Stimulated activated CD4-positive, alpha-beta T cell treated with anti-CD3 and anti-CD28 coated beads, Interleukin-1b, Interleukin-23, amount 100 ng/mL, for 4 hours (primary cell): Measurements from ENCODE around the gene STK39.
"Not testable (repeated sequence)": the region's sequence is repeated elsewhere in the genome, so short reads cannot be mapped to it uniquely, and the experiment has no call there.

Source experiments
- DNase-seq, 2 donors: peaks; one replicate each; pipeline ENCODE4 v3.0.0-alpha.2; 2020; ENCODE audit warnings: low read depth in 2 of 2

STK39 gene

DNA sequence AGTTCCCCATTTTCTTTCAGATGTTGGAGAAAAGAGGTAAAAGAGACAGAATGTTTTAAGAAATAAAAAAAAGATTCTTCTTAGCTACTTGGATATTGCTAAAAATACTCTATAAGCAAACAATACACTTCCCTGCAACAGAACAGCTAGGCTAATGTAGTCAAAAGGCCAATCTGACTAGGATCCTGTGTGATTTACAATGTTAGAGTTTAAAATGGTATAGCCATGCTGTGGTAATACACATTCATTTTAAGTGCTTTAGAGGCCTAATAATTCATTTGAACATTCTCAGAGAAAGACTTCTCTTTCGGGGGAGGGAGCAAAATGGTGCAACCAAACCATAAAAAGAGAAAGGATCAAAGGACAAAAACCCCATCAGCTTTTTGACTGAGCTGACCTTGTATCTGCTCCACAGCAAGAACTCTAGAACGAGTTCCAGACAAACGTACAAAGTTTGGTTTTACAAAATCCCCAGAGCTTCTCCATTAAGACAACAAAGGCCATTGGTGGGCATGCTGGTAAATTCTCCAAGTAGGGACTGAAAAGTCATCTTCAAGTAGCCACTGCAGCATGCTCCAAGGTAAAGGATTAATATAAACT, 200.2 kb downstream of the STK39 start:
- DNase-seq, result no peak

GRCh38 chr2:168044579-168044978, 202.8 kb downstream of the STK39 start:
- no peak for DNase-seq

GRCh38 chr2:168044176-168044575, 203.2 kb downstream of the STK39 start:
- DNase-seq, result no peak

DNA sequence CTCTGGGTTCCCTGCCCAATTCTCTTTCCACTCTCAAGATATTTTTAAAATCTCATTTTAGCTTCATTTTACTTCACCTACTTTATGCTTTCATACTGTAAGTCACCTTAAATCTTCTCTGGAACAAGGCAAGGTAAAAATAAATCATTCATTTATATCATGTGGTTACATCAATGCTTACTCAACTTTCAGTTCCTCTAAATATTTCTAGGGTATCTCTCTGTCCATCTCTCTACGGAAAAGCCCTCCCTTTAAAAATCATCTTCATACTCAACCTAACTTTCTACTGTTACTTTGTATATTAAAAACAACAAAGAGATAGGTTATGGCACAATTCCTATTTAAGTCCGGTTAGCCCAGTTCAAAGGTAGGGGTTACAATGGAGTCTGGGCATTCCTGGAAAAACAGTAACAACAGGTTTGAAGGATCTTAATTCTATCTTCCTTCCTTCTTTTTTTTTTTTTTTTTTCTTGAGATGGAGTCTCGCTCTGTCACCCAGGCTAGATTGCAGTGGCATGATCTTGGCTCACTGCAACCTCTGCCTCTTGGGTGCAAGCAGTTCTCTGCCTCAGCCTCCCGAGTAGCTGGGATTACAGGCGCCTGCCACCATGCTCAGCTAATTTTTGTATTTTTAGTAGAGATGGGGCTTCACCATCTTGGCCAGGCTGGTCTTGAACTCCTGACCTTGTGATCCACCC, 205.1 kb downstream of the STK39 start:
- not testable (repeated sequence) for DNase-seq

DNA sequence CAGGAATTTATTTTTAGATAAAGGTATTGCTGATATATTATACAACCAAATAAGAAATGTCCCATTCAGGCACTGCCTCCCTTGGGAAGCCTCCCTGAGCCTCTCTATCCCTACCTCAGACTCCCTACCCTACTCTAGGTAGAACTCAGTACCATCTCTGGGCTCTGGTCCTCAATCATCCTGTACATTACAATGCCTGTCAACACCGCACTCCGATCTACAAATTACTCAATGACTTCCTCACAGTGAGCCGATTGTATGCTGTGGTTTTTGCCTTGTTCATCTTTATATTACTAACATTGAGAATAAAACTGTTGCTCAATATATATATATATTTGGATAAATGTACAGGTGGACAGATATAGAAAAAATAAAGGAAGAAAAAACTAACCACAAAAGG, 207.5 kb downstream of the STK39 start:
- no peak for DNase-seq

DNA sequence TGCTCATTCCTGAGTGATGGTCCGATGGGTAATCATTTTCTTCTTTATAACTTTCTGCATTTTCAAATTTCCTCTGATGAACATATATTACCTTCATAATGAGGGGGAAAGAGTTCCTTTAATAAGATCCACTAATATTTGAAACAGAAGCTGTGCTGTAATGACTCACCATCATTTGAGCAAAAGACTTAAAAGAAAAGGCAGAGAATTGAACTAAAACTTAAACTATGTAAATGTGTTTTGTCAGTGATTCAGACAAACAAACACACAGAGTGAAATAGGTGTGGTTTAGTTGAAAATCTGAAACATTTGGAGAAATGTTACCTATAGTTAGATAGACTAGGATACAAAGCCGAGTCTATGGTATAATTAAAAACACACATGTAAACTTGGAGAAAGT, 209.6 kb downstream of the STK39 start:
- no peak for DNase-seq

GRCh38 chr2:168035458-168035857, 211.9 kb downstream of the STK39 start:
- DNase-seq, result no peak

DNA sequence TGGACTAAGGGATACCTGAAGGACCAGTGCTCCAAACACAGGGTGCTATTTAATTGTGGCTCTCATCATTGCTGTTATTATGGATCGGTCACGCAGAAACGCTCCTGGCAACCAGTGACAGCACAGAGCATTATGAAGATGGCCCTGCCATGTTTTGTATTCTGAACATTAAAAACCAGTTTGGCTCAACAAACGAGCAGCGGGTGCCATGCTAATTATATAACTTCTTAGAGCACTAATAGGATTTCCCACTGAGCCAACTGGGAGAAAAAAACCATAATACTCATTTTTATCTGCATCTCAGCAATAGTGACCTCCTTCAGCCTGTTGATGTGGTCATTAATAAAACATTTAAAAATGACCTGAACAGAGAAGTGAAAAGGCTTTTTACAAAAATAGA, 212.8 kb downstream of the STK39 start:
- DNase-seq, result no peak

- DNase-seq, result no peak
These were observed 213.4 kb downstream of the STK39 start for GRCh38 chr2:168033966-168034365.

DNA sequence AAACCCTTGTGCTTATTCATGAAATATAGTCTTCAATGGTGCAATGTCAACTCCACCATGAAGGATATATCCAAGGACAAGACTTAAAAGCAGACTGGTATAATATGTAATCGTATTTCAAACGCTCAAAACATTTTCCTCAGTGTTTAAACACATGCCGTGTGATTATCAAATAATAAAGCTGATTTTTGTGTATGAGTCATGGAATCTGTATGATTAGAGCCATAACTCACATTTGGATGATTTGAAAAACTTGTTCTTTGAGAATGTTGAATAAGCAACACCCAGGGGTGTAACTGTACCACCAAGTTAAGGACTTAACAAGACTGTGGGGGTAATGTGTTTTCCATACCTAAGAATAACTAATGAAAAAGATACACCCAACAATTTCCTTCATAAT, 215.3 kb downstream of the STK39 start:
- no peak for DNase-seq

GRCh38 chr2:168030862-168031624, 216.4 kb downstream of the STK39 start:
- DNase-seq, result no peak

DNA sequence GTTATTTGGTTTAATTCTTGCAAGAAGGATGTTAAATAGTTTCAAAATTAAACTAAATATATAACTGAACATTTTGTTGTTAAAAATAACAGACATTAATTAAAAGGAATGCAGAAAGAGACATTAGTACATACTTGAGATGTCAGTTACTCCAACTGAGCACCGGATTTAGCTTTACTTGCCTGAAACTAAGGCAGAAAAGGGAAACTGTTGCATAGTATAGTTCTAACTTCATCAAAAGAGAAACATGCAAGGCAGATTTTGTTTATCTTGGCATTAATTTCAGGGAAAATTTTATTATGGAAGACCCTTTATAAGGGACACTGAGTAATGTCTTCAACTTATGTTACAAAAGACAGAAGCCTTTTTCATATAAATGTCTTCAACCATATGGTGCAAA, 218.3 kb downstream of the STK39 start:
- no peak for DNase-seq

DNA sequence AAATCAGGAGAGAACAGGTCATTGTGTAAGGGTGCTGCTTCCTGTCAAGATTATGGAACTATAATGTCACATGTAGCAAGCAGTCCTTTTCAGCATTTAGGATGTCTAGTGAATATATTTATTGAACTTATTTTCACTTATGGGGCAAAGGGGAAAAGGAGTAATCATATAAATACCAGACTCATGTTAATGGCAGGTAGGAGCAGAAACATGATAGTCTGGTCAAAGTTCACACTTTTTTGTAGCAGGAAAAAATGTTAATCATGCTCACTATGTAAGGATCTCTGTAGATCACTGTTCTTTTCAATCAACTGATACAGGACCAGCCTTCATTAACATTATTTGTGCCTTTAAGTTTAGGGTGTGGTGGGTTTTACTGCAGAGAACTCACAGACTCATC, 219.0 kb downstream of the STK39 start:
- DNase-seq, result no peak

DNA sequence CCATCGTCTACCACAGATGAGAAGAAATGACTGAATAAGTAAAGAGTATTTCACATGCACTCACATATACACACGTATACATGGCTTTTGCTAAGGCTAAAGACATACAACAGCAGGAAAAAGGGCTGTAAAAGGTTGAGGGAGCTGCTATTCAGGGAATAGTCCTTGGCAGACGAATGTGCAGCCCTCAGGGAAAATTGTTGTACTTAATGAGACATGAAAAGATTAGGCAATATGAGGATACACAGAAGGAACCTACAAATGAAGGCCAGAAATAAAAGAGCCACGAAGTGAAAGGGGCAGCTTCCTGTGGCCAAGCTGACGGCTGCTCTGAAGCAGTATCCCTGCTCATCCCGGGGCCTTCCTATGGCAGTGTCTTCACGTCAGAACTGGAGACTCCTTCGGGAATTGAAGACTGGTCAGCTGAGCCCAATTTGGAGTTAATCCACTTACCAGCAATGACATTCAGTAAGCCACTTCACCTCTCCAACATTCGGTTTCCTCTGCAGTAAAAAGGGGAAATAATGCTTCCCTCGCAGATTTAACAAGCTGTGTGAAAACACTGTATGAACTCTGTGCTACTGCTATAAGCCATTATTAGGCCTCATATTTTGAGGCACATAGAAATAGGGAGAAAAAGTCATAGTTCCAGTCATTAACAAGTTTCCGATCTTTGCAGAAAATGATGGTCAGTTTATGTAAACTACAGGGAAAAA, 221.8 kb downstream of the STK39 start:
- DNase-seq, result no peak

DNA sequence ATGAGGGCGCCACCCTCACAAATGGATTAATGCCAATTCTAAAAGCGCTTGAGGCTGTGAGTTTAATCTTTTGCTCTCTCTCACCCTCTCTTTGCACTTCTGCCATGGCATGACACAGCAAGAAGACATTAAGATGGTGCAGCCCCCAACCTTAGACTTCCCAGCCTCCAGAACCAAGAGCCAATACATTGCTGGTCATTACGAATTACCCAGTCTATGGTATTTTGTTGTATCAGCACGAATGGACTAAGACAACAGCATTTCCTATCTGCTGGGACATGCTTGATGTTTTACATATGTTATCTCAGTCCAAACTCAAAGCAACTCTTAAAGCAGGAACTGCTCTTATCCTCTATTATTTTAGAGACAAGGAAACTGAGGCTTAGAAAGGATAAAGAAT, 222.9 kb downstream of the STK39 start:
- DNase-seq, result no peak

GRCh38 chr2:168021800-168022587, 225.4 kb downstream of the STK39 start:
- no peak for DNase-seq

DNA sequence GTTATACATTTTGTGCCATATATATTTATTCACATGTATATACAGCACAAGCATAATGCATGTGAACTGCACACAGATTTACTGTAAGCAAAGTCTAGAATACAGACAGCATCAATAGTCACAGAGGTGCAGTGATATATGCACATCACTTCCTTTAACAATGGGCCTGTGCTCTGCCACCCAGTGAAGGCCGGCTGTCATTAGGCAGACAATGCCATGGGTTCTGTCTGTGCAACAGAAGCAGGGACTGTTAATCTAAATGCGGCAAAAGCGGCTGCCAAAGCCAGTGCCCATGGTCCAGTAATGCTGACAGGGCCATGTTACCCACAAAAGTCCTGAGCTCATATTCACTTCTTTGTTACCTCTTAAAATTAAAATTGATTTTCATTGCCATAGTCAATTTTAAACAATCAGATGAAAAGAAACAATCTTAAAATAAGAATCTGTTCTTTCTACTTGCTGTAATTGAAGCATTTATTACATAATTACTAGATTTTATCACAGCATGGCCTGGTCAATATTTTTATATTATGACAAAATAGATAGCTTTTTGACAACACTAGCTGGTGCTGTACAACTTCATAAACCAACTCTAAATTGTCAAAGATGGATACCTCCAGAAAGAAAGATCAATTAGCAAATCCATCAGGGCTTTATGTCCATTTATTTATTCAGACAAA, 232.0 kb downstream of the STK39 start:
- no peak for DNase-seq

DNA sequence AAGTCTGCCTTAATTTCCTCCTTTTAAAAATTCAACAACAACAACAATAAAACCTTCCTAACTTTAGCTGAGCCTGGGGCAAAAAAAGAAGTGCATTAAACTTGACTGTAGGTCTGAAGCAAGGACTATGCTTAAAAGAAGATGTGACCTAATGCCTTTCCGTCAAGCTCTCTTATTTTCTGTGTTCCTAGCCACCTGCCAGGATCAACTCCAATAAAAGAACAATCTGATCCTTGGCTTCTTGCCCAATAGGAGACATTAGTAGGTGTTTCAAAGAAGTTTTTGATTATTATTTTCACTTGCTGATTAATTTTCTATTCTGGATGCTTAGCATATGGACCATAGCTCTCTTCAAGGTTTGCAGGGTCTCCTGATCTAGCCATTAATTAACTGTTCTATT, 237.5 kb downstream of the STK39 start:
- DNase-seq, result no peak

DNA sequence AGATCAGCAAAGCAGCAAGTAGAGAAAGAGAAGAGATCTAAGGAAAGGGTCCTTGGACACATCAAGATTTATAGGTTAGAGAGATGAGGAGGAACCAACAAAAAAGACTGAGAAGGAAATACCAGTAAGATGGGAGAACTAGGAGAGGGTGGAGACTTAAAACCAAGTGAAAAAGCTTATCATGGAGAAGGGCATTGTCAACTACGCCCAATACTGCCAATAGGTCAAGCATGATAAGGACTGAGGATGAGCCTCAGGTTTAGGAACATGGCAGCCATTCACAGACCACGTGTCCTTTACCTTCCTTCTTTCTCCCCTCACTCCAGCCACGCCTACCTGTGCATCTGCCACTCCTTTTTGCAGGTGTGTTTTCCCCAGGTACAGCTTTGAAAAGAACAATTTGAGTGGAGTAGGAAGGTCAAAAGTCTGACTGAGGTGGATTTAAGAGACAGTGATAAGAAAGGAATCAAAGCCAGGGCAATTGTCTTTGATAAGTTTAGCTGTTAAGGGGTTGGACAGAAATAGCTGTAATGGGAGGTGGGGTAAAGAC, 238.7 kb downstream of the STK39 start:
- DNase-seq, result no peak

DNA sequence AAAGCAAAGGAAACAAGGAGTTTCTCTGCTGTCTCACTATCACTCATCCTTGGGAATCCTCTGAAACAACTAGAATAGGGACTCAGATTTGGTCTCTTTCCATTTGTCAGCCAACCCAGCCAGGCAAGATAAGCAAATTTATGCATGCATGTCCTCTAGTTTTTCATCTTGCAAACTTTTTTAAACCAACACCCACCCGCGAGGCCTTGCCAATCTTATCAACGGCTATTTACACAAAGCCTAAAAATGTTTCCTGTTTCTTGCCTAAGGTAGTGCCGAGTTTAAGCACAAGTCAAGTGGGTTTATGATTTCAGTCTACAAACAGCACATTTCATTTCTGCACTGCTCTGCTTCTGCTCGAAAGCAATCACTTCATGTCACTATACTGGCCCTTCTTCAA, 240.9 kb downstream of the STK39 start:
- no peak for DNase-seq

GRCh38 chr2:168005586-168005985, 241.8 kb downstream of the STK39 start:
- no peak for DNase-seq
